OCI-LY1 (cell line): ENCODE results near the gene SSNA1.

Experiments used
- EZH2 ChIP-seq: fragments of 200-600 bp; sonication (generic), shearing (Covaris generic); IDR thresholded peaks from 2 replicates; pipeline ENCODE4 v1.8.0; 2017; ENCODE audit warnings: borderline replicate concordance, mixed run types, mild to moderate bottlenecking, antibody characterized with exemption, low read length, moderate library complexity, mixed read lengths
- TF ChIP-seq, protein P1 (sequence below): fragments of 200-600 bp; sonication (generic), shearing (Covaris generic); IDR thresholded peaks from 2 replicates; pipeline ENCODE4 v1.5.1; 2017; ENCODE audit warnings: mild to moderate bottlenecking, antibody characterized with exemption, low read length, moderate library complexity, mixed read lengths

DNA sequence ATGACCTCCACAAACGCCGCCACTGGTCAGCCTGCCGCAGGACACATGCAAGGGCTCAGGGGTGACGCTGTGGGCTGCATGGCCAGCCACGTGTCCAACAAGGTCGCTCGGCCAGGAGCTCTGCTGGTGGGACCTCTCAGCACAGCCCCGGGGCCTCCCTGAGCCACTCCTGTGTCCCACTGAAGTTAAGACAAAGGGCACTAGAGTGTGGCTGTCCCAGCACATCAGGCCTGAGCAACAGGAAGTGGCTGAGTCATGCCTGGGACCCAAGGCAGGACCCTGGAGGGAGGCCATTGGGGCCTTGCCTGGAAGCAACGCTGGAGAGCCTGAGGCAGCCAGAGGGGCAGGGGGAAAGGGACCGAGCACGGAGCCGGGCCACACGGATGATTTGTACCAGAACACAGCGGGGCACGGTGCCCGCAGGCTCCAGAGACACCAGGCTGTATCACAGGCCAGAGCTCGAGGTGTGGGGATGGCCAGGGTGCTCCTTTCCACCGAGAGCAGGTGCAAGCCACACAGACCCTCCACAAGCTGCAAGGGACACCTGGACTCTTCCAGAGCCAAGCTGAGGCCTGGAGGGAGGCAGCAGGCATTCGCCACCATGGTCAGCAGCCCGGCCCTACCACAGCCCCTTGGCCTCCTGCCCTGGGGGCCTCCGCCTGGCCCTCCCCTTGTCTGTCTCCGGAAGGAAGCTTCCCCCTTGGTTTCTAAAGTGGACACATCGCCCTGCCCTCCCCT is 10.1 kb upstream of the SSNA1 start:
- TF ChIP-seq, protein P1, sequence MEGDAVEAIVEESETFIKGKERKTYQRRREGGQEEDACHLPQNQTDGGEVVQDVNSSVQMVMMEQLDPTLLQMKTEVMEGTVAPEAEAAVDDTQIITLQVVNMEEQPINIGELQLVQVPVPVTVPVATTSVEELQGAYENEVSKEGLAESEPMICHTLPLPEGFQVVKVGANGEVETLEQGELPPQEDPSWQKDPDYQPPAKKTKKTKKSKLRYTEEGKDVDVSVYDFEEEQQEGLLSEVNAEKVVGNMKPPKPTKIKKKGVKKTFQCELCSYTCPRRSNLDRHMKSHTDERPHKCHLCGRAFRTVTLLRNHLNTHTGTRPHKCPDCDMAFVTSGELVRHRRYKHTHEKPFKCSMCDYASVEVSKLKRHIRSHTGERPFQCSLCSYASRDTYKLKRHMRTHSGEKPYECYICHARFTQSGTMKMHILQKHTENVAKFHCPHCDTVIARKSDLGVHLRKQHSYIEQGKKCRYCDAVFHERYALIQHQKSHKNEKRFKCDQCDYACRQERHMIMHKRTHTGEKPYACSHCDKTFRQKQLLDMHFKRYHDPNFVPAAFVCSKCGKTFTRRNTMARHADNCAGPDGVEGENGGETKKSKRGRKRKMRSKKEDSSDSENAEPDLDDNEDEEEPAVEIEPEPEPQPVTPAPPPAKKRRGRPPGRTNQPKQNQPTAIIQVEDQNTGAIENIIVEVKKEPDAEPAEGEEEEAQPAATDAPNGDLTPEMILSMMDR, result no peak
- TF ChIP-seq EZH2, result no peak
